ENCODE measurements around the gene ZFHX2.
"Not testable (repeated sequence)": the region's sequence is repeated elsewhere in the genome, so short reads cannot be mapped to it uniquely, and the experiment has no call there.

ZFHX2 gene

GRCh38 chr14:23538785-23539184, 12.8 kb downstream of the ZFHX2 start:
- no peak for DNase-seq

DNA sequence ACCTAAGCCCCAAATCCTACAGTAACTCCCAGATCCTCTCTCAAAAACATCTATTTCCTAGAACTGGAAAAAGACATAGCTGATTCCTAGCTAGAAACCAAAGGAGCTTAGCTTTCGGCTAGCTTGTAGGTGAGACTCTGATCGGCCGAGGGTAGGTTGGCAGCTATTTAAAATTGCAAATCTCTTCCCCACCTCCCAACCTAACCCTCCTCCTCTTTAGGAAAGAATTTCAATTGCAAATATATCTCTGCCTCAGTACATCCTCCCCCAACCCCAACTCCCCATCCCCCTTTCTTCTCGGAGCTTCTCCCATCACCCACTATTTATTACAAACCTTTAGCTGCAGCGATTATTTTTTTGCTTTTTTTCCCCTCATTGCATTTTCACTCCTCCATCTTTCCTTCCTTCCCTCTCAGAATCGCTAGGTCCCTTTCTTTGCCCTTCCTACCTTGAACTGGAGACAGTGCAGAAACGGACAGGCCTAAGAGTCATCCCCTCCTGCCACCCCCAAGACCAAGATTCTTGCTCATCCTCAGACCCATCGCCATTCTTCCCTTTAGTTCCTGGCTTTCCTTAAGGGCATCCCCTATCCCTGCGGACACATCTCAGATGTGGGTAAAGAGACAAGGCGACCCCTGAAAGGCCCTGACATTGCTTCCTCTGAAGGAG, 13.4 kb downstream of the ZFHX2 start:
- no peak for DNase-seq

DNA sequence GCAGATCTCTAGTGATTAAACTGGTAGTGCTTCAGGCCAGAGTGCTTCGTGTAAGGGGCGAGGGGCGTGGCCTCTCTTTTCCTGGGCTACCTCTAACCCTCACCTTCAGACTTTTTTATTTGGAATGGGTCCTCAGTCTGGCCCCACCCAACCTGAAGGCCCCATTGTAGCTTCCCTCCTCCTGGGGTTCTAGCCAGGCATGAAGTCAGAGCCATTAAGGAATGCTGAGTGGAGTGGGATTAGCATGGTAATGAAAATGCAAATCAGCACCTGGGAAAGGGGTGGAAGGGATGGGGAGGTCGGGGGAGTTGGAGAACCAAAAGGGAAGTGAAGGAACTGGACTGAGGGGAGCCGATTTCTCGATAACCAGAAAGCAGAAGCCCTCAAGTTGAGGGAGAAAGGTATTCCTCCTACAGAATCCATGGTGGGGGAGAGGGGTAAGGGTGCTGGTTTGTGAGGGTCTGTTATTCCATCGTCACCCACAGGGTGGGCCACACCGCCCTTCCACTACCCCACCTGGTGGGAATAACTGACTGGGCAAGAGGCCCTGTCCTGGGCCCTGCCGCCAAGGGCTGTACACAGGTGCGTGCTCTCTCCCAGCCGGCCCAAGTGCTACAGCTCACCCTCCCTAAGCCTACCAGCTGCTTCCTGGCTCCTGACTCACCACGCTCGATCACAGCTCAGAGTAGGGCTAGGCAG, 14.1 kb downstream of the ZFHX2 start:
- no peak for DNase-seq

- not testable (repeated sequence) for DNase-seq
Observed at GRCh38 chr14:23536906-23537305, 14.7 kb downstream of the ZFHX2 start.

GRCh38 chr14:23536494-23536893, 15.1 kb downstream of the ZFHX2 start:
- no peak for DNase-seq

DNA sequence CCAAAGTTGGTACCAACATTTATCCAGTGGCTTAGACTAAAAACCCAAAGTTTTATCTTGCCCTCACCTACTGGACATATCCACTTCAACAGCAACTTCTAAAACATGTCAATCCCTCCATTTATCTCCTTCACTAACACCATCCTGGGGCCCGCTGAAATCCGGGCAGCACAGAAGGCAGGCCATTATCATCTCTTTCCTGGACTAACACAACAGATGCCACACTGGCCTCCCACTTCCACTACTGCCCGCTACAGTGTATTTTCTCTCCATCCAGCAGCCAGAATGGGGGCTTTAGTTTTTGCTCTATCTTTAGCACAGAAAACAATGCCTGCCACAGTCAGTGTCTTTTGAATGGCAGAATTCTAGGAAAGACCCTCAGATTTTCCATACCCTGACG, 15.6 kb downstream of the ZFHX2 start:
- DNase-seq = no peak

DNA sequence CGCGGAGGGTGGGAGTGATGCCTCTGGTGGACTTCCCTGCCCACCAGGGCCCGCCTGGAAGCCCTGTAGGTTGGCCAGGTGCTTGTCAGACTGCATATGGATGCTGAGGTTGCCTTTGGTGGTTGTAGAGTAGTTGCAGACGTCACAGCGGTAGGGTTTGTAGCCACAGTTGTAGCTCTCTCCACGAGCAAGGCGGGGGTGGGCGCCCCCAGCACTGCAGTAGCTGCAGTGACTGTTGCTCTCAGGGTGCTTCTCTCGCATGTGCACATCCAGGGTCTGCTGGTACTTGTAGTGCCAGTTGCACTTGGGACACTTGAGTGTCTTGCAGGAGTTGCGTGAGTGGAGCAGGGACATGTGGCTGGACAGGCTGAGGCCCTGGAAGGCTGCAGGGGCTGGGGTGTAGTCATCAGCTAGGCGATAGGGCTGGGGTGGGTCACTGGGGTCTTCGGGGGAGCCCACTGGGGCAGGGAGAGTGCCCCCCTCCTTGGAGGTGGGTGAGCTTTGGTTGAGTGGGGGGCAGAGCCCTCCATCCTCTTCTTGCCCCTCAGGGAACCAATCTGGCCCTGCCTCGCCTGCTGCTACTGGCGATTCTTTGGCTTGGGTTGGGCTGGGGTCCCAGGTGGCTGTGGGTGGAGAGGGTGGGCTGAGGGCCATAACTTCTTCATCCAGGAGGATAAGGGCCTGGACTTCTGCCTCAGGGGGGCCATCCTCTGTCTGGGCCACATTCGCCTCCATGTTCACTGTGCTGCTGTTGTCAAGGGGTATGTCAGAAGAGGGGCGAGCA, 17.7 kb downstream of the ZFHX2 start:
- DNase-seq = no peak

GRCh38 chr14:23532658-23533057, 18.9 kb downstream of the ZFHX2 start:
- DNase-seq = no peak

DNA sequence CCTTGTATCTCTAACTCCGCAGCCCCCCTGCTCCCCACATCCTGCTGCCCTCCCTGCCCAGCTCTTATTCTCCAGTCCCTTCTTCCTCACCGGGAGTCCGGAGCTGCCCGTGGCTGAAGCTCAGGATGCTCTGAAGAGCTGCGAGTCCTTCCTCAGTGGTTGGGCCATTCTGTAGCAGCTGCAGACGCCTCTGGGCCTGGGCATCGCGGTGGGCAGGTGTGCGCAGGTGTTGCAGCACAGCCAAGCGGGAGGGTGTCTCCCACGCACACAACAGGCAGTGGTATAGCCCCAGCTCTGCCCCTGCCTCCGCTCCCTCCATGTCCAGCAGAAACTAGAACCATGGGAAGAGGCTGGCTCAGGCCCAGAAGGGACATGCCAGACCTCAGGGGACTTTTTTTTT, 20.2 kb downstream of the ZFHX2 start:
- no peak for DNase-seq

- DNase-seq = no peak
Observed at GRCh38 chr14:23530375-23531055, 21.1 kb downstream of the ZFHX2 start.

GRCh38 chr14:23529016-23529415, 22.5 kb downstream of the ZFHX2 start:
- no peak for DNase-seq

- DNase-seq = no peak
Observed at GRCh38 chr14:23528555-23528954, 23.0 kb downstream of the ZFHX2 start.

- DNase-seq = no peak
Observed at GRCh38 chr14:23525611-23526010, 26.0 kb downstream of the ZFHX2 start.

- no peak for DNase-seq
Observed at GRCh38 chr14:23524954-23525353, 26.6 kb downstream of the ZFHX2 start.

- DNase-seq = no peak
Observed at GRCh38 chr14:23523229-23524016, 28.1 kb downstream of the ZFHX2 start.

GRCh38 chr14:23522643-23523198, 28.8 kb downstream of the ZFHX2 start:
- DNase-seq = no peak

DNA sequence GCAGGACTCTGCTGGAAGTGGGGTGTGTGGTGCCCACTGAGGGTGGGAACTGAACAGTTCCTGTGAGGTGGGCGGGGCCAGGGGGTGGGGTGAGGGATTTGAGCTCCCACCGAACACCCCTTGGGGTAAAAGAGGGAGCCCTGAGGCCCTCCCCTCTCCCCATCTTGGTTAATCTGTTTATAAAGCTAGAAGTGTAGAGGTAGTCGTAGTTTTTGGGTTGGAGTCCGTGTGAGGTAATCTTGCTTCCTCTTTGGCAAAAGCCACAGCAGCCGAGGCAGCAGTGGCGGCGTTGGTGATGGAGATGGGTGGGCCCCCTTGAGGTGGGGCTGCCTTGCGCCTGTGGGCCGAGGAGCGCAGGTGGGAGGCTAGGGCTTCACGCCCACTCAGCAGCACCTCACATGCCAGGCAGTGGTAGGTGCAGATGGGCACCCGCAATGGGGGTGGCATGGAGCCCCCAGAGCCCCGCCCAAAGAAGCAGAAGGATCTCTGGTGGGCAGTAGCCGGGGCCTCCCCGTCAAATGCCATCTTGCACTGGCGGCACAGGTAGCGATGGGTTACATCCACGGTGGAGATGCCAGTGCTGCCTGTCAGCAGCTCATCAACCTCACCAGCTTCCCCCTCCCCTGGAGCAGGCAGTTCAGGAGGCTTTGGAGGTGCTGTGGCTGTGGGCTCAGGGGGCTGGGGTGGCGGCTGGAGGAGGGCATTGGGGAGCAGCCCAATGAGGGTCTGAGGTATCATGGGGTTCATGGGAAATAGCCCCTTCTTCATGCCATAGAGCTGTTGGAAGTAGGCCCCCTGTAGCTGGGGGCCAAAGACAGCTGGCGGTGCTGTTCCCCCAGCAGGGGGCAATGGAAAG, 29.6 kb downstream of the ZFHX2 start:
- no peak for DNase-seq

DNA sequence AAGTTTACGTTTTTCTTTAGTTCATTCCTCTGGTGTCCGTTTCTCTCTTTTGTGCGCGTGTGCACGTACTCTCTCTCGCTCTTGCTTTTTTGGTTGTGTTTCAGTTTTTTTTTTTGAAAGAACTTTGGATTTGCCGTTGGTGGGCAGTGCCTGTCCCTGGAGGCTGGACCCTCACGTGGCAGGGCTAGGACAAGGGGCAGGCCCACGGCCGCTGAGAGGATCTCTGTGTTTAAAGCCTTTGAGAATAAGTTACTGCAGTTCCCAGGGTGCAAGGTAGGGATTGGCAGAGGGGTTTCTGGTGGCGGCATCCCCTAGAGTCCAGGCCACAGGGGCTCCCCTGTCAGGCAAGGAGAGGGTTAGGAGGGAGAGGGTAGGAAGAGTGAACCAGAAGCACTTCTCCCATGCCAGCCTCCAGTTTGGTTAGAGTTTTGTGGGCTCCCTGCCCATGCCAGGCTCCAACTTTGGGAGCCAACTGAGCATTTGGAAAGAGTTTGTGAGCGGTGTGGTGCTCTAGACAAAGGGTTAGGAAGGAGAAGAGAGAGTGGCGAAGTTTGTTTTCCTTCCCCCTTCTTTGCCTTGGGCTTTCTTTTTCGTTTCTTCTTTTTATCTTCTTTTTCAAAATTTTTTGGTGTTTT, 30.5 kb downstream of the ZFHX2 start:
- no peak for DNase-seq

- no peak for DNase-seq
Observed at GRCh38 chr14:23518709-23519108, 32.9 kb downstream of the ZFHX2 start.

GRCh38 chr14:23517650-23518326, 33.8 kb downstream of the ZFHX2 start:
- no peak for DNase-seq

All from activated T-cell treated with anti-CD3 and anti-CD28 coated beads, Interleukin-2, amount 50 U/mL, for 1 hour (primary cell).